Measurements from ENCODE around the gene CCR9. TPM values are rescaled to one million over a fixed set of nuclear protein-coding genes. Genes with fewer than 3 reads are reported as not detected.

CCR9 gene
- total and polyA plus RNA-seq, 8 donors: 0.08 to 1.2 (median 1.1) TPM; not detected in 5

DNA sequence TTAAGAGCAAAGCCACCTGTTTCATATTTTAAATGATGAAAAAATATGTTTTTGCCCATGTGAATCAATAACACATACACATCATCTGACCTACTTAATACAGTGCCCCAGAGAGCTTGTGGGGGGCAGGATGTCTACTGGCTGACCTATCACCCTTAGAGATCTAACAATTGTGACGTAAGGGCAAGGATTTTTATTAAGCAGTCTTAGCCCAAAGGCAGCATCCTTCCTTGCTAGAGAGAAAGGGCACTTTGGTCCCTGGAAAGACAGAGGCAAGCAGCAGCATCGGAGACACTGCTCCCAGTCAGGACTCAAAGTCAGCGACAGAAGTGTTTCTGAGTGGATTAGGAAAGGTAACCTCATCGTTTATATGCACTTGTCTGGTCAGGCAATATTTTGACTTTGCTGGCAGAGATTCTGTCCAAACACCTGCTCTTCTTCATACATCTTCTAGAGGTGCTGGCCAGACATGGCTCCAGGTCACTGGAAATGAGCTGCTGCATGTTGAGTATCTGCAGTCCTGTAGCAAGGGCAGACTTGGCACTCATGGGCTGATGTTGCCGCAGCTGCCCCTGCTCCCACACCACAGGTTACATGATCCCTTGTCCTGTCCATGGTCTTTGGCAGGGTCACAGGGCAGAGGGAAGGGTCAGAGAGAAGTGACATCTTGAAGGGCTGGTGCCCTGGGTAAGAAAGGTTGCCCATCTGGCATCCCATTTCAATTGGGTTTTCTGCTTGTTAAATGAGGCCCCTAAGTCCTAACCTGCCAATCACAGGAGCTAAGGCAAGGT is 58.7 kb downstream of the CCR9 start:
- DNase-seq: no peak
- intact Hi-C loops (cut with DNase I; ENCODE audit: low total_unique reads): loop anchor here (10.0 kb wide), 1 partner anchor 430 kb away; the partner anchor contains the start of gene CCR5
- peak in 2 of 3 donors; percentile 29 to 34 for TF ChIP-seq POLR2AphosphoS5 (IDR thresholded peaks at IDR 0.05)
- TF ChIP-seq EP300 (IDR thresholded peaks at IDR 0.05): no peak
- Histone ChIP-seq H3K4me1 (peaks cover 10 to 32% (median 11%) of the 10 kb centered on the region in 4 donors), H3K9me3 (no peaks in the 10 kb centered on the region), H3K4me3 (peak overlapping the region in 1 of 4 donors; percentile 9), H3K36me3 (peaks cover 38 to 85% (median 62%) of the 10 kb centered on the region in 4 donors), H3K27ac (peak overlapping the region; percentile 2 to 66 (median 54)), H3K27me3 (no peaks in the 10 kb centered on the region)
- WGBS, 5 donors: 78 to 90% (median 87%) methylated on average over 4 to 5 of the region's 5 CpGs

DNA sequence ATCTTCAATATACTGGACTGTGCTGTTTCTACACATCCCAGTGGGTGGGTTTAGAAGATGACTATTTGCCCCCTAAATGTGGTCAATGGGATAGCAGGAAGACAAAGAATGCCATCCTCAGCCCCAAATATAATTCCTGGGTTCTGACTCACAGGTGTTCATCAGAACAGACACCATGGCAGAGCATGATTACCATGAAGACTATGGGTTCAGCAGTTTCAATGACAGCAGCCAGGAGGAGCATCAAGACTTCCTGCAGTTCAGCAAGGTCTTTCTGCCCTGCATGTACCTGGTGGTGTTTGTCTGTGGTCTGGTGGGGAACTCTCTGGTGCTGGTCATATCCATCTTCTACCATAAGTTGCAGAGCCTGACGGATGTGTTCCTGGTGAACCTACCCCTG is 60.0 kb downstream of the CCR9 start:
- H3K36me3 ChIP-seq: peaks cover 44 to 88% (median 74%) of the 10 kb centered on the region in 4 donors
- peaks cover 6 to 25% (median 12%) of the 10 kb centered on the region in 4 donors for H3K4me1 ChIP-seq
- peak overlapping the region in 3 of 5 donors; percentile 15 to 66 (median 61) for H3K27ac ChIP-seq
- WGBS, 5 donors: 88 to 100% (median 88%) methylated on average over 1 of the region's 1 CpG
- H3K27me3 ChIP-seq: no peaks in the 10 kb centered on the region
- no peak for TF ChIP-seq EP300 (IDR thresholded peaks at IDR 0.05)
- TF ChIP-seq, protein P1, sequence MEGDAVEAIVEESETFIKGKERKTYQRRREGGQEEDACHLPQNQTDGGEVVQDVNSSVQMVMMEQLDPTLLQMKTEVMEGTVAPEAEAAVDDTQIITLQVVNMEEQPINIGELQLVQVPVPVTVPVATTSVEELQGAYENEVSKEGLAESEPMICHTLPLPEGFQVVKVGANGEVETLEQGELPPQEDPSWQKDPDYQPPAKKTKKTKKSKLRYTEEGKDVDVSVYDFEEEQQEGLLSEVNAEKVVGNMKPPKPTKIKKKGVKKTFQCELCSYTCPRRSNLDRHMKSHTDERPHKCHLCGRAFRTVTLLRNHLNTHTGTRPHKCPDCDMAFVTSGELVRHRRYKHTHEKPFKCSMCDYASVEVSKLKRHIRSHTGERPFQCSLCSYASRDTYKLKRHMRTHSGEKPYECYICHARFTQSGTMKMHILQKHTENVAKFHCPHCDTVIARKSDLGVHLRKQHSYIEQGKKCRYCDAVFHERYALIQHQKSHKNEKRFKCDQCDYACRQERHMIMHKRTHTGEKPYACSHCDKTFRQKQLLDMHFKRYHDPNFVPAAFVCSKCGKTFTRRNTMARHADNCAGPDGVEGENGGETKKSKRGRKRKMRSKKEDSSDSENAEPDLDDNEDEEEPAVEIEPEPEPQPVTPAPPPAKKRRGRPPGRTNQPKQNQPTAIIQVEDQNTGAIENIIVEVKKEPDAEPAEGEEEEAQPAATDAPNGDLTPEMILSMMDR (IDR thresholded peaks at IDR 0.05): peak in 1 of 7 experiments; percentile 15
- intact Hi-C loops (cut with DNase I; ENCODE audit: low total_unique reads): loop anchor here (10.0 kb wide), 1 partner anchor 428 kb away; the partner anchor contains the start of gene CCR5
- no peaks in the 10 kb centered on the region for H3K9me3 ChIP-seq
- DNase-seq: no peak
- no peak overlapping the region for H3K4me3 ChIP-seq

DNA sequence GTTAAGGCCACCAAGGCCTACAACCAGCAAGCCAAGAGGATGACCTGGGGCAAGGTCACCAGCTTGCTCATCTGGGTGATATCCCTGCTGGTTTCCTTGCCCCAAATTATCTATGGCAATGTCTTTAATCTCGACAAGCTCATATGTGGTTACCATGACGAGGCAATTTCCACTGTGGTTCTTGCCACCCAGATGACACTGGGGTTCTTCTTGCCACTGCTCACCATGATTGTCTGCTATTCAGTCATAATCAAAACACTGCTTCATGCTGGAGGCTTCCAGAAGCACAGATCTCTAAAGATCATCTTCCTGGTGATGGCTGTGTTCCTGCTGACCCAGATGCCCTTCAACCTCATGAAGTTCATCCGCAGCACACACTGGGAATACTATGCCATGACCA is 60.5 kb downstream of the CCR9 start:
- H3K27ac ChIP-seq: peak overlapping the region in 2 of 5 donors; percentile 57 to 66
- TF ChIP-seq POLR2AphosphoS5 (IDR thresholded peaks at IDR 0.05) (no peak), POLR2A (IDR thresholded peaks at IDR 0.05) (no peak), EP300 (IDR thresholded peaks at IDR 0.05) (no peak)
- TF ChIP-seq, protein P1 (IDR thresholded peaks at IDR 0.05): no peak
- H3K9me3 ChIP-seq: no peaks in the 10 kb centered on the region
- DNase-seq: no peak
- H3K27me3 ChIP-seq: no peaks in the 10 kb centered on the region
- H3K4me3 ChIP-seq: no peak overlapping the region
- H3K36me3 ChIP-seq: peaks cover 47 to 88% (median 80%) of the 10 kb centered on the region in 4 donors
- WGBS, 5 donors: 85 to 94% (median 92%) methylated on average over 3 of the region's 3 CpGs
- intact Hi-C loops (cut with DNase I; ENCODE audit: low total_unique reads): loop anchor here (10.0 kb wide), 1 partner anchor 428 kb away; the partner anchor contains the start of gene CCR5
- peaks cover 6 to 24% (median 14%) of the 10 kb centered on the region in 4 donors for H3K4me1 ChIP-seq

DNA sequence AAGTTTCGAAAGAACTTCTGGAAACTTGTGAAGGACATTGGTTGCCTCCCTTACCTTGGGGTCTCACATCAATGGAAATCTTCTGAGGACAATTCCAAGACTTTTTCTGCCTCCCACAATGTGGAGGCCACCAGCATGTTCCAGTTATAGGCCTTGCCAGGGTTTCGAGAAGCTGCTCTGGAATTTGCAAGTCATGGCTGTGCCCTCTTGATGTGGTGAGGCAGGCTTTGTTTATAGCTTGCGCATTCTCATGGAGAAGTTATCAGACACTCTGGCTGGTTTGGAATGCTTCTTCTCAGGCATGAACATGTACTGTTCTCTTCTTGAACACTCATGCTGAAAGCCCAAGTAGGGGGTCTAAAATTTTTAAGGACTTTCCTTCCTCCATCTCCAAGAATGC is 61.0 kb downstream of the CCR9 start:
- intact Hi-C loops (cut with DNase I; ENCODE audit: low total_unique reads): loop anchor here (10.0 kb wide), 1 partner anchor 427 kb away; the partner anchor contains the start of gene CCR5
- no peak for DNase-seq
- TF ChIP-seq, protein P1 (IDR thresholded peaks at IDR 0.05): no peak
- TF ChIP-seq POLR2AphosphoS5 (IDR thresholded peaks at IDR 0.05) (no peak), EP300 (IDR thresholded peaks at IDR 0.05) (no peak), POLR2A (IDR thresholded peaks at IDR 0.05) (no peak)
- no peaks in the 10 kb centered on the region for H3K27me3 ChIP-seq
- H3K4me3 ChIP-seq: no peak overlapping the region
- peaks cover 4 to 20% (median 10%) of the 10 kb centered on the region in 4 donors for H3K4me1 ChIP-seq
- 90 to 97% (median 95%) methylated on average over 3 of the region's 3 CpGs for WGBS, 5 donors
- H3K27ac ChIP-seq: peak overlapping the region in 2 of 5 donors; percentile 57 to 66
- peaks cover 52 to 88% (median 85%) of the 10 kb centered on the region in 4 donors for H3K36me3 ChIP-seq
- H3K9me3 ChIP-seq: no peaks in the 10 kb centered on the region

Measured in stomach (tissue), 9 donors.